Activated CD8-positive, alpha-beta memory T cell treated with anti-CD3 and anti-CD28 coated beads, Interleukin-2, amount 10 ng/mL, durations not matched to agents 7 days and 5 days (primary cell): ENCODE results near the gene APBA2. TPM values are rescaled to one million over a fixed set of nuclear protein-coding genes. Genes with fewer than 3 reads are reported as not detected.

Source experiments
- ATAC-seq: fragments of 150-1000 bp; cut with Tn5 transposase; one replicate; pipeline ENCODE4 v1.10.0; 2021; ENCODE audit warnings: moderate library complexity
- CTCF ChIA-PET: fragments of 350-600 bp; sonication (Branson Sonifier 250); formaldehyde crosslinking; loops from one replicate; lab custom pipeline; 2021; ENCODE audit warnings: antibody characterized with exemption; lab: Charles Lee
- DNase-seq: peaks from one replicate; pipeline ENCODE4 v3.0.0-alpha.2; 2020
- H3K27ac Mint-ChIP-seq: one replicate; pipeline ENCODE4 v1.8.0; 2021; ENCODE audit warnings: mild to moderate bottlenecking, mixed read lengths
- H3K27me3 Mint-ChIP-seq: one replicate; pipeline ENCODE4 v1.8.0; 2021; ENCODE audit warnings: mixed read lengths
- H3K36me3 Mint-ChIP-seq: one replicate; pipeline ENCODE4 v1.8.0; 2021; ENCODE audit warnings: mild to moderate bottlenecking, mixed read lengths
- H3K4me1 Mint-ChIP-seq: one replicate; pipeline ENCODE4 v1.8.0; 2021; ENCODE audit warnings: mixed read lengths
- H3K4me3 Mint-ChIP-seq: one replicate; pipeline ENCODE4 v1.8.0; 2021; ENCODE audit warnings: mild to moderate bottlenecking, moderate library complexity, mixed read lengths
- H3K9me3 Mint-ChIP-seq: one replicate; pipeline ENCODE4 v1.8.0; 2022; ENCODE audit warnings: low read depth, mixed read lengths
- total RNA-seq, 2 experiments: library from RNA; stranded (reverse); gene quantifications; one replicate each; pipeline ENCODE4 v1.2.3, GENCODE V29; 2021

APBA2 gene
- total RNA-seq, 2 experiments from 2014 or later, result 2.6 to 7.9 TPM

DNA sequence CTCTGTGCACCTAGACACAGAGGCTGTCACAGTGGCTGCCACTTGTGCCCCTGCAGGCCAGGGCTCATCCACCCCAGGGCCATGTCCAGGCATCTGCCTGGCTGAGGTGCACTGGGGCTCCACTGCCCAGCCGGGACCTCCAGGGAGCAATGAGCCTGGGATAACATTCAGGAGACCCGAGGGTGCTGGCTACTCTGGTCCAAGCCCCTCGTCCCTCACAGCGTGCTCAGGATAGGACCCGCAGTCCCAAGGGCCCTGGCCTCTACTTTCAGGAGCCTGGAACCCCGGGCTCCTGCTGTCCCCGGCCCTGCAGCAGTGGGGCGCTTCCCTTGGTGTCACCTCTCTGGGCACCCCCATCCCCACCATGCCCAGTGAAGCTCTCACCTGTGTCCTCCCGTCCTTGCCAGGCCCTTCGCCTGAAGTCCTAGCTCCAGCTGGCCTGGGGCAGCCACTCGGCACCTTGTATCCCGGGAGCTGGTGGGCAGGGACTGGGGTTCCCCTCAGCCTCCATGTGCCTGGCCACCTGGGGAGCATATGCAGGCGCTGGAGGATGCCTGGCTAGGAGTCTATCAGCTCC, 226.0 kb downstream of the APBA2 start:
- CTCF ChIA-PET, result interaction anchor here (1.2 kb wide), 1 partner anchor 10 kb away, joined by 3 read pairs; no protein-coding TSS in a partner anchor
- Mint-ChIP-seq H3K27ac (no peak overlapping the region), H3K9me3 (no peaks in the 10 kb centered on the region), H3K4me1 (no peaks in the 10 kb centered on the region), H3K36me3 (no peaks in the 10 kb centered on the region), H3K27me3 (peaks cover 3% of the 10 kb centered on the region), H3K4me3 (no peak overlapping the region)
- DNase-seq (no peak), ATAC-seq (no peak)

DNA sequence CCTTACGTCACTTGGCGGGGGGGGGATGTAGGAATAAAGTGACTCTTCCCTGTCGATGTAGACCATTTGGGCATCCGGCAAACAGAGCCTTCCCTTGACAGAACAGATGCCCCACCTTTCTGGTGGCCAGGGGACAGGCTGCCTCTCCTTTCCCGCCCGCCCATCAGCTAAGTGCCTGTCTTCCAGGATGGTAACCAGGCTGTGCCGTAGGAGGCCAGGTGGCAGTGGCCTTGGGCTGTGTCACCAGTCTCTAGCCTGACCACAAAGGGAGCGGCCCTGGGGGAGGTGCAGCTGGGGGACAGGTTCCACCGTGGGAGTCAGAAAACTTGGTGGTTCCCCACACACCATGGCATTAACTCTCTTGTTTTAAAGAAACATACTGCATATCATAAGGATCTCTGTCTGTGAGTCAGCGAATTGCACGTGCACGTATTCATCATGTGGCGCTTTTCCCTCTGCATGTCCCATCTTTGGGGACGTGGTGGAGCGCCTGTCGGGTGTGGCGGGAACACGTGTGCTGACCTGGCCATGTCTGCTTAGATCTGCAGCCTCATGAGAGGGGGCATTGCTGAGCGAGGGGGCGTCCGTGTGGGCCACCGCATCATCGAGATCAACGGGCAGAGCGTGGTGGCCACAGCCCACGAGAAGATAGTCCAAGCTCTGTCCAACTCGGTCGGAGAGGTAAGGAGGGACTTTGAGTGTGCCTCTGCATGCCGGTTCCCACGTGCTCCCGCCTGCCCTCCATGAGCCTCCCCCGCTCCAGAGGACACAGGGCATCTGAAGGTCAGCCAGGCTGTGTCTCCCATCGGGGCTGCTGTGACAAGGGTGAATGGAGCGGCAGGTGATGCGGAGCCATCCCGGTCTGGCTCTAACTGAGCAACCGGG, 227.8 kb downstream of the APBA2 start:
- no peaks in the 10 kb centered on the region for H3K9me3 Mint-ChIP-seq
- H3K36me3 Mint-ChIP-seq, result no peaks in the 10 kb centered on the region
- peaks cover 3% of the 10 kb centered on the region for H3K27me3 Mint-ChIP-seq
- no peaks in the 10 kb centered on the region for H3K4me1 Mint-ChIP-seq
- no peak for DNase-seq
- no peak for ATAC-seq
- CTCF ChIA-PET, result interaction anchor here (1.2 to 1.4 kb wide), 2 partner anchors 10 to 12 kb away, joined by 5 read pairs; no protein-coding TSS in a partner anchor
- no peak overlapping the region for H3K27ac Mint-ChIP-seq
- no peak overlapping the region for H3K4me3 Mint-ChIP-seq

DNA sequence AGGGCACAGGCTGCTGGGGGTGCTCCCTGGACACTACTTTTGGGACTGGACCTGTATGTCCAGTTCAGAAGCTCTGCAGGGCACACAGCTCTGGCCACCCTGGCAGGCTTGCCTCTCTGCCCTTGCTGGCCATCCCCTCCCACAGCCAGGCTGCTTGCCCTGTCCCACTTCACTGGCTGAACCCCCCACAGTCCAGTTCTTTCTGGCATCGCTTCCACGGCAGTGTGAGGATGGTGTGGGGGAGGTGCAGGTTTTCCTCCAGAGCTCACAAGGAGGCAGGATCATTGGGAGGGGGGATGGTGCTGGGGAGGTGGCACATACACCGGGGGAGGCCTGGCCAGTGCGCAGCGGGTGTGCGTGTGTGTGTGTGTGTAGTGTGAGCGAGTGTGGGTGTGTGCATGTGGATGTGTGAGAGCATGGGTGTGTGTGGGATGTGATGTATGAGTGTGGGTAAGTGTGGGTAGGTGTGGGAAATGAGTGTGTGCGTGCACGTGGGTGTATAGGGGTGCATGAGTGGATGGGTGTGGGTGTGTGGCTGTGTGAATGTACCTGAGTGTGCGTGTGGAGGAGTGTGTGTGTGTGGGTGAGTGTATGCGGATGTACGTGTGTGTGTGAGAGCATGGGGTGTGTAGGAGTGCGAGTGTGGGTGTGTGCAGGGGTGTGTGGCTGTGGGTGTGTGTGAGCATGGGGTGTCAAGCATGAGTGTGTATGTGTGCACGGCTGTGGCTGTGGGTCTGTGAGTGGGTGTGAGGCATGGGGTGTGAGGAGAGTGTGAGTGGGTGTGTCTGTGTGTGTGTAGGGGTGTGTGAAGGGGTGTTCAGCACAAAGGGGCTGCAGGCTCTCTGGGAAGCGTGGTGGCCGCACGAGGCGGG, 228.7 kb downstream of the APBA2 start:
- Mint-ChIP-seq H3K4me3 (no peak overlapping the region), H3K9me3 (no peaks in the 10 kb centered on the region), H3K36me3 (no peaks in the 10 kb centered on the region), H3K27me3 (peaks cover 3% of the 10 kb centered on the region), H3K27ac (no peak overlapping the region), H3K4me1 (no peaks in the 10 kb centered on the region)
- CTCF ChIA-PET, result interaction anchor here (1.2 kb wide), 1 partner anchor 13 kb away, joined by 5 read pairs; no protein-coding TSS in a partner anchor
- no peak for ATAC-seq
- no peak for DNase-seq

DNA sequence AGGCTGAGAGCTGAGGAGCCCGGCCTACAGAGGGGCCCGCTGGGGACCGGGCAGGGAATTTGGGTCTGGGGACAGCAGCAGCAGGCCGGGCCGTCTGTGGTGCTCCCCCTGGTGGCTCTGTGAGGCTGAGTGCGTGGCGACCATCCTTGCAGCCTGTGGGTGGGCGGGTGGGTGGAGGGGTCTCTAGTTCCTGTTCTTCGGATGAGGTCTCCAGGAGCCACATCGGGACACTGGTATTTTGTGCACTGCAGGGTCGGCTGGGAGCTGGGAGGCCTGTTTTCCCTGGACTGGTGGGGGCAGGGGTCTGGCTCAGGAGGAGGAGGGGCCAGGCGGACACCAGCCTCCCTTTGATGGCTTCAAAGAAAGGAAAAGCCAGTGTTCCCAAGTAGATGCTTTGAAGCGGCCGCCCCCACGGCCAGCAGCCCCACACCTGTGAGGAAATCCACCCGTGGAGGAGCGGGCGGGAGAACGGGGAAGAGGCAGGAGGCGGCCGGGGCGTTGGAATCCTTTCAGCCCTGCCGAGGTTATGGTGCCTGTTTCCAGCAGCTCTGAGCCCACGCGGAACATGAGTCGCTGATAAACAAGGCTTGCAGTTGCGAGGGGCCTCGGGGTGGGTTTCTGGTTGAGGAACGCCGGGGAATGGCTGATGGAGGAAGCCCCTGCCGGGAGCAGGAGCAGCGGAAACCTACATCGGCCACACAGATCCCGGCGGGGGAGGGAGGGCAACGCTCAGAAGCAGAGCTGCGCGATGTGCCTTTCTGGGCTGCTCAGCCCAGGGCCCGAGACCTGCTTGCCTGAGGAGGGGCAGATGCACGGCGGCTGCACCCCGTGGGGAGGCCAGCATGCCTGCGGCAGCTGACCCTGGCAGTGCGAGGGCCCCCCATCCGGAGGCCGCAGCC, 229.6 kb downstream of the APBA2 start:
- H3K27ac Mint-ChIP-seq, result no peak overlapping the region
- no peak for ATAC-seq
- no peaks in the 10 kb centered on the region for H3K36me3 Mint-ChIP-seq
- CTCF ChIA-PET, result interaction anchor here (1.1 kb wide), 1 partner anchor 13 kb away, joined by 3 read pairs; no protein-coding TSS in a partner anchor
- peaks cover 3% of the 10 kb centered on the region for H3K27me3 Mint-ChIP-seq
- no peaks in the 10 kb centered on the region for H3K9me3 Mint-ChIP-seq
- H3K4me1 Mint-ChIP-seq, result no peaks in the 10 kb centered on the region
- no peak overlapping the region for H3K4me3 Mint-ChIP-seq
- no peak for DNase-seq

DNA sequence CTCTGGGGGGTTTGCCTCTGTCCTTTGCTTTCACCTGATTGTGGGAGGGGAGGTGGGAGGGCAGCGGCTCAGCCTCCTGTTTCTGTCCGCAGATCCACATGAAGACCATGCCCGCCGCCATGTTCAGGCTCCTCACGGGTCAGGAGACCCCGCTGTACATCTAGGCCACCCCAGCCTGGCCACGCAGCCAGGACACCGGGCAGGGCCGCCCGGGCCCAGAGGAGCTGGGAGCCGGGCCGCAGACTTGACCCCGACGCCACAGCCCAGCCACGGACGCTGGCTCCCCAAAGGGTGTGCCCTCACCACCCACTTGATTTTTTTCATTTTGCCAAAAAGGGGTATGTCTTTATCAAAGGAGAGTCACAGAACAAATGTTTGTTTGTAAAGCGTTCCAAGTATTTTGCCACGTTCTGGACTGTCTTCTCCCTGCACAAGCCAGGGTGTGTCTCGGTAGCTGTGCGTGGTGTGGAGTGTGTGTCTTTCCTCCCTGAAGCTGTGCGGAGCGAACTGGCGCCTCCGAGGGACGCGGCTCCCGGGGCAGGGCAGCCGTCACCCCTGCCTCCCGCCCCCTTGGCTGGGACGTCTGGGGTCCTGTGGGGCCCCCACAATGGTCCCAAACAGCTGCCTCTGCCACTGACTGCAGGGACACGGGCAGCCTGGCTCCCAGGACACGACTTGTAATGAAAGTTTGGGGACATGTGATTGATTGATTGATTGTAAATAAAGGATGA, 231.4 kb downstream of the APBA2 start:
- DNase-seq (no peak), ATAC-seq (no peak)
- CTCF ChIA-PET, result interaction anchor here (1.9 kb wide), 1 partner anchor 23 kb away, joined by 6 read pairs; no protein-coding TSS in a partner anchor
- Mint-ChIP-seq H3K4me1 (no peaks in the 10 kb centered on the region), H3K36me3 (no peaks in the 10 kb centered on the region), H3K27me3 (peaks cover 3% of the 10 kb centered on the region), H3K27ac (no peak overlapping the region), H3K9me3 (no peaks in the 10 kb centered on the region), H3K4me3 (no peak overlapping the region)

DNA sequence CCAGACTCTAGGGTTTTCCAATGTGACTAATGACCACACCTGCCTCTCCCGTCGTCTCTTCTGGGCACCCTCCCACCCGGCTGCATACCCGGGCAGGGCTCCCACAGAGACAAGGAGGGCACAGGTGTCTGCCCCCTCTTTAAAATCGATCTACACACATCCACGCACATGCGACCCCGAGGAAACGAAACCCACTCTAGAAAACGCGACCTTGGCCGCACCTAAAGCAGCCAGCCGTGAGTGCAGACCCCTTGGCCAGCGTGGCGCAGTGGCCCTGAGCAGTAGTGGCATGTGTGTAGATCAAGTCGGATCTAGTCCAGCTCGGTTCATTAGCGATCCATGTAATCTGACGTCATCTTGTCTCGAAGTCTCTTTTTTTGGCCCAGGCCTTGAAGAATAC, 232.0 kb downstream of the APBA2 start:
- Mint-ChIP-seq H3K36me3 (no peaks in the 10 kb centered on the region), H3K4me3 (no peak overlapping the region), H3K9me3 (no peaks in the 10 kb centered on the region), H3K27me3 (peaks cover 3% of the 10 kb centered on the region), H3K4me1 (no peaks in the 10 kb centered on the region), H3K27ac (no peak overlapping the region)
- CTCF ChIA-PET, result interaction anchor here (1.9 kb wide), 1 partner anchor 22 kb away, joined by 6 read pairs; no protein-coding TSS in a partner anchor
- ATAC-seq (no peak), DNase-seq (no peak)

DNA sequence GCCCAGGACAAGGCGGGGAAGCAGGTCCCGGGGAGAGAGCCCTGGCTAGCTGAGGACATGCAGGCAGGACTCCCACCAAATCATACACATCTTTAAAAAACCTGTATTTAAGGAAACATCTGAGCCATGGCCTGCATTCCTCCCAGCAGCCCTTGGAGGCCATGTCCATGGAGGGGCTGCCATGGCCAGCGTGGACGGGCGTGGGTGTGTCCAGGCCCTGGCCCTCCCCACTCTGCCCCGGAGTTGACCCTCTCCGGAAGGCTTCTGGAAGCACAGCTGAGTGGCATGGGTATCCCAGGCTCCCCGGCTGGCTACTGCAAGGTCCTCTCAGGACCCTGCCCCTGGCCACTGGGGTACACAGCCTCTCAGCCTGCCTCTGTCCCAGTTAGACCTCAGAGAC, 234.1 kb downstream of the APBA2 start:
- Mint-ChIP-seq H3K4me1 (no peaks in the 10 kb centered on the region), H3K27me3 (peaks cover under 1% of the 10 kb centered on the region), H3K9me3 (no peaks in the 10 kb centered on the region), H3K36me3 (no peaks in the 10 kb centered on the region), H3K27ac (no peak overlapping the region), H3K4me3 (no peak overlapping the region)
- no peak for DNase-seq
- ATAC-seq, result no peak
- CTCF ChIA-PET, result no interaction called here

DNA sequence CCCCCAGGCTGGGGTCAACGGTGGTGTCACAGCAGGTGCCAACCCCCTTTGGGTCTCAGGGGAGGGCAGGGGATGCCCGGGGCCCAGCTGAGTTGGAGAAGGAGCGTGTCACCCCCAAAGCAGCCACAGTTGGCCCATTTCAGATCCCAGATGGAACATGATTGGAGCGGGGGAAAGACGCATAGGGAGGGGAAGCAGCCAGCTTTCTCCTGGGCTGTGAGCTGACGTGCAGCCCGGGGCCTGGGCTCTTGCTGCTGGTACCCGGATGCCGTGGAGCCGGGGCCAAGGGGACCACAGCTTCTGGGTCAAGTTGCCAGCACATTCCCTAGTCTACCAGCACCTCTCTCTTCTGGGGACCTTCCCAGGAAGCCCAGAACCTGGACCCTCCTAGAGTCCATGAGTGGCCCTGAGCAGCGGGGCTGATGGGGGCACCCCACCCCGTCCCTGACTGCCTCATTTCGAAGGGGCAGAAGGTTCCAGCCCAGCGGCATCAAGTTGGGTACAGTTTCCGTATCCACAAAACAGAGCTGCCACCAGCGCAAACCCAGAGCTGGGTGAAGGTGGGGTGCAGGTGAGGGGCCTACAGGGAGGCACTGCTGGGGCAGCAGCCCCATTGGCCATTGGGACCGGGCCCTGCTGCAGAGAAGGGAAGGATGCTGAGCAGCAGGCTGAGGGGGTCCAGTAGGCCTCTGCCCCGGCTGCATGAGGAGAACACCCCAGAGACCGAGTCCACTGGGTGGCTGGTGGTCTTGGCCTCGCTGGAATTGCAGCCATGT, 235.0 kb downstream of the APBA2 start:
- H3K27me3 Mint-ChIP-seq, result no peaks in the 10 kb centered on the region

DNA sequence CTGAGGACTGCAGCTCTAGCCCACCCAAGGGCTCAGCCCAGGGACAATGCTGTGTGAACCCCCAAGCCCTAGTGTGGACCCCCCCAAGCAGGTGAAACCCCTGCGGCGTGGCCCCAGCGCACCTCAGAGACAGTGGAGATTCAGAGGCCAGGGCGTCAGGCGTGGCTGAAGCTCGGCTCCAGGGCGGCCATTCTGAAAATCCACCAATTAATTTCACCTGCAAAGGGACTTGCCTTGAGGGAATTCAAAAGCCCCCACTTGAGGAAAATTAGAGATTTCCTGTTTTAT, 235.5 kb downstream of the APBA2 start:
- CTCF ChIA-PET, result interaction anchor here (1.6 kb wide), 1 partner anchor 19 kb away, joined by 4 read pairs; no protein-coding TSS in a partner anchor
- Mint-ChIP-seq H3K4me3 (no peak overlapping the region), H3K27ac (no peak overlapping the region), H3K27me3 (no peaks in the 10 kb centered on the region), H3K4me1 (no peaks in the 10 kb centered on the region), H3K36me3 (no peaks in the 10 kb centered on the region), H3K9me3 (no peaks in the 10 kb centered on the region)
- no peak for DNase-seq
- no peak for ATAC-seq

More for the DNA sequence above, 235.0 kb downstream of the APBA2 start:
- H3K4me1 Mint-ChIP-seq, result no peaks in the 10 kb centered on the region
- DNase-seq (no peak), ATAC-seq (no peak)
- CTCF ChIA-PET, result no interaction called here
- H3K36me3 Mint-ChIP-seq, result no peaks in the 10 kb centered on the region
- H3K9me3 Mint-ChIP-seq, result no peaks in the 10 kb centered on the region
- no peak overlapping the region for H3K4me3 Mint-ChIP-seq
- H3K27ac Mint-ChIP-seq, result no peak overlapping the region

DNA sequence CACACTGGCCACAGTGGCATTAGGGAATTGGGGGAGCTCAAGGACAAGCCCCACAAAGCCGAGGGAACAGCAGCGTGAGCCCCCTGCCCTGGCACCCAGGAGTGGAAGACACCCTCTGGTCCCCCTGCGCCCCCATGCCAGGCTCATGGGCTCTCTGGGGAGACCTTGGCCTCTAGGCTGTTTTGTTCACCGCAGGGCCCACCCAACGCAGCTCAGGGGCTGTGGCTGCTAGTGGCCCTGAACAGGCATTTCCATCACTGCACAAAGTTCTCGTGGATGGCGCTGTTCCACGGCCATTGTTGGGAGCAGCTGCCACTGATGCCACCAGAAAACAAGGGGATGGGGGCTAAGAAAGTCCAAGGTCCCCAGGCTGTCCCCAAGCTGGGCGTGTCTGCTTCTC, 236.1 kb downstream of the APBA2 start:
- DNase-seq (no peak), ATAC-seq (no peak)
- Mint-ChIP-seq H3K4me1 (no peaks in the 10 kb centered on the region), H3K27ac (no peak overlapping the region), H3K36me3 (no peaks in the 10 kb centered on the region), H3K27me3 (no peaks in the 10 kb centered on the region), H3K9me3 (no peaks in the 10 kb centered on the region), H3K4me3 (no peak overlapping the region)
- CTCF ChIA-PET, result interaction anchor here (0.7 to 1.6 kb wide), 2 partner anchors 18 to 20 kb away, joined by 3 to 4 read pairs; no protein-coding TSS in a partner anchor

DNA sequence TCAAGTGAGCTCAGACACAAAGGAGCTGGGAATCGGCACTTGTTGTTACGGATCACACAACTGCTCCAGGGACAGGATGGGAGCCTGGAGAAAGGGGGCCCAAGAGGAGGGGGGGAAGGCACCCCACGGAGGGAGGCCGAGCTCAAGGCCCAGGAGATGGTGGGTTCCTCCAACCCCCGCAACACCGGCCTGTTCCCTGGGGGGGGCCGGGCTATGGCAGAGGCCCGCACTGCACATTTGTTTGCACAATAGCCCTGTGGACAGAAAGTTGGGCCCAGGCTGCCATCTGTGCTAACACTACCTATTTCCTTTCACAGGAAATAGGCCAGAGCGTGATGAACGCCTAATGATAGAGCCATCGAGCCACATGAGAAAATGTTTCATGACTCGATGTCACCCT, 236.7 kb downstream of the APBA2 start:
- no peaks in the 10 kb centered on the region for H3K27me3 Mint-ChIP-seq
- H3K4me1 Mint-ChIP-seq, result no peaks in the 10 kb centered on the region
- DNase-seq (no peak), ATAC-seq (no peak)
- H3K9me3 Mint-ChIP-seq, result no peaks in the 10 kb centered on the region
- H3K27ac Mint-ChIP-seq, result no peak overlapping the region
- H3K36me3 Mint-ChIP-seq, result no peaks in the 10 kb centered on the region
- no peak overlapping the region for H3K4me3 Mint-ChIP-seq
- CTCF ChIA-PET, result interaction anchor here (0.7 to 1.6 kb wide), 2 partner anchors 18 to 21 kb away, joined by 3 to 4 read pairs; no protein-coding TSS in a partner anchor
